ENCODE results near the gene HAUS7.
A peak's percentile ranks its signal among the peaks of the same experiment; 100 is the strongest.

The HAUS7 gene

DNA sequence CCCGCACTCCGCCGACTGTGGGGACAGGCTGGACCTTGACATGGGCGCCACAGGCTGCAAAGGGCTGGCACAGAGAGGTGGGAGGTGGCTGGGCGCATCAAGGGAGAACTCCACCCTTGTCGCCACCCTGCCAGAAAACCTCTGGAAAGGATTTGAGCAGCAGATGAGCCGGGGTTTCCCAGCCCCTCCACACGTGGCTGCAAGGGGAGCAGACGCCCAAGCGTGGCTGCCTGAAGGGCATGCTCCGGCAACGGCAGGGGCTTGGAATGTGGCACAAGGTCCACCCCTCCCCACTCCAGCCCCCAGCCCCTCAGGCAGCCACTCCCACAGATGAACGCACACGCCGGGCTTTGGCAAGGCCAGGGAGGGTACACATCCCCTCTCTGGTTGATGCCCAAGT, 29.0 kb upstream of the HAUS7 start:
- no peak for DNase-seq (ENCODE audit: low read depth)

DNA sequence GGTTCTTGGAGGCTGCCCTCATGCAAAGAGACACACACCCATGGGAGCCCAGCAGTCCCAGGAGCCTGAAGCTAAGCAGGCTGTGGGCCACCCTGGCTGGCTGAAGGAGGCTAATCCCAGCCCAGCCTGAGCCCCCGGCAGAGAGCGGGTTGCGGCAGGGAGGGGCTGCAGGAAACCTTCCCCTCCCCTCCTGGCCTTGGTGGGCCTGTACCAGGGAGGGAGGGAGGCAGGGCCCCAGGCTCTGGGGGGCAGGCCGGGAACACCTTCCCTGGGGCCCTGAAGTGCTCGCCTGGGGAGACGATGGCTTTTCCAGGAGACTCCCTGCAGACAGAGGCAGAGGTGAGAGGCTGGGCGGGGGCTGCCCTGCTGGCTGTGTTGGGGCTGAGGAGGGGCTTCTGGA, 28.1 kb upstream of the HAUS7 start:
- DNase-seq (ENCODE audit: low read depth), result no peak

DNA sequence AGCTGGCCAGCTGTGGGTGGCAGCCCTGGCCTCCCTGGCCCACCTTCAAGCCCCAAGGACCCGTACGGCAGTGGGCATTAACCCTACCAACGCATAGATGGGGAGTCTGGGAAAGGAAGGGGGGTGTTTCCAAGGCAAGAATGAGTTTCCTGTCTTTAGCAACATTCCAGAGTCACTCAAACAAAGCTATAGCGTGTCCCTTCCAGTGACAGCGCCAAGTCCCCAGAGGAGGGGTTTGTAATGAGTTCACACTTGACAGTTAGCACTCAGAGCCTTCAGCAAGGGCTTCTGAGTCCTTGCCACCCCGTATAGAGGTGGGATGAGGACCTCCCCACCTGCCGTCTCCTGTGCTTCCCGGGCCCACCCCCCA, 26.2 kb upstream of the HAUS7 start:
- DNase-seq (ENCODE audit: low read depth), result no peak

DNA sequence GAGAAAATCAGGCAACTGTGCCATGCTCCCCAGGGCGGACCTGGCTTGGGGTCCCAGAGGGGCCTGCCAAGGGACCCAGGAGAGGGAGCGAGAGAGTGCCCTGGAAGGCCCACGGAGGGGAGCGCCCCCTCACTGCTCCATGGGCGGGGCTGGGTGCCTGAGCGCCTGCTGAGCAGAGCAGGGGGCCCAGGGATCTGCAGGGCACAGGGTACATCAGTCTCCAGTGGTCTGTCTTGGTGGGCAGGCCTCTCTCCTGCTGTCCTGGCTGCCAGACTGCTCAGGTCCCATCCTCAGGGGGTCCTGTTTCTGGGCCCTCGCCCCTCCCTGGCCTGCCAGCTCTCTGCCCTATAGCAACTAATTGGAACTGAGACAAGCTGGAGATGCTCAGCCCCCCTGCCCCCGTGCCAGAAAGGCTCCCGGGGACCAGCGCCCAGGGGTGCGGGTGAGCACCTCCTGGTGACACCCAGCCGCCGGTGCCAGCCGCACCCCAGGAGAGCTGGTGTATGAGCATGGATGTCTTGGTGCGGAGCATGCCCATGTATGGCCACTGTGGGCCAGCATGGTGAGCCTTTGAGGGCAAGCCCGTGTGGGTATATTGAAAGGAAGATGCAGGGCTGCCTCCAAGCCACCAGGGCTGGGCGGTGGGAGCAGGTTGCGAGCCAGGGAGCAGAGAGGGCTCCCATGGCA, 25.7 kb upstream of the HAUS7 start:
- DNase-seq (ENCODE audit: low read depth), result no peak

DNA sequence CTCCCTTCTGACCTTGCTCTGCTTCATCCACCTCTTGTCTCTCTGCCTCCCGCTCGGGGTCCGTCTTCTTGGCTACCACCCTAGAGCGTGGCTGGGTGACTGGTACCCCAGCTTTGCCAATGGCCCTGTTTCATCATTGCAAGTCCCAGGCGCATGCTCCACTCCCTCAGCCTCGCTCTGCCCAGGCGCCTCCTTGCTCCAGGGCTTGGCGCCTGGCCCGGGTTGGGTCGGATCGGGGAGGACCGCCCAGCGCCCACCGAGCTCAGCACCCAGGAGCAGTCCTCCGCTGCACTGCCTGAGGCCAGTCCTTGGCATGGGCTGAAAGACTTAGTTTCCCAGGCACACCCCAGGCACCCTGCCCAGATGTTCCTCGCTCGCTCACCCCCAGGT, 25.0 kb upstream of the HAUS7 start:
- DNase-seq (ENCODE audit: low read depth), result no peak

DNA sequence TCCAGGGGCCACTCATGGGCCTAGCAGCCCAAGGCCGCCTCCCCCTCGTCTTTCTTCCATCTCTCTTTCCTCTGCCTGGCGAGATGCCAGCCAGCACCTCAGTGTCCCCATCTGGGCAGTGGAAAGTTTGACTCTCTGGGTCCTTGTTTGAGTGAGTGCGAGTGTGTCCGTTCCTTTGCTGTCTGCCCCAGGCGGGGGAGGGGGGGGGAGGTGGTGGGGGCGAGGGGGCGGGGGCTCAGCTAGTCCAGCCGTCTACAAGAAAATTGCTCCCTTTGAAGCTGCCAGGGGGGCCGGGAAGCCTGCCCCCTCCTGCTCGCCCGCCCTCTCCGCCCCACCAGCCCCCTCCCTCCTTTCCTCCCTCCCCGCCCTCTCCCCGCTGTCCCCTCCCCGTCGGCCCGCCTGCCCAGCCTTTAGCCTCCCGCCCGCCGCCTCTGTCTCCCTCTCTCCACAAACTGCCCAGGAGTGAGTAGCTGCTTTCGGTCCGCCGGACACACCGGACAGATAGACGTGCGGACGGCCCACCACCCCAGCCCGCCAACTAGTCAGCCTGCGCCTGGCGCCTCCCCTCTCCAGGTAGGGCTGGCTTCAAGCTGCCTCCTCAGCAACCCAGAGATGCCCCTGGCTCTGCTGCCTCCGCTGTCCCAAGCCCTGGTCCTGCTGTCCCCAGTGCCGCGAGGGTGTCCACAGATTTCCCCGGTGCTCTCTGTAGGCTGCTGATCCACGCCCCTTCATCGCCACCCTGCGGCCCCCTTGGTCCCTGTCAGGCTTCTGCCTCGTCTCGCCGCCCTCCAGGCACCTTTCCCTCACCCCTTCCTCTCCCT, 24.4 kb upstream of the HAUS7 start, which contains the start of gene BGN:
BGN (plus strand) TSS at position 440 of the 821 bp plus-strand sequence. CDS start 9,652 bp downstream, outside the sequence.
- DNase-seq (ENCODE audit: low read depth), result no peak

DNA sequence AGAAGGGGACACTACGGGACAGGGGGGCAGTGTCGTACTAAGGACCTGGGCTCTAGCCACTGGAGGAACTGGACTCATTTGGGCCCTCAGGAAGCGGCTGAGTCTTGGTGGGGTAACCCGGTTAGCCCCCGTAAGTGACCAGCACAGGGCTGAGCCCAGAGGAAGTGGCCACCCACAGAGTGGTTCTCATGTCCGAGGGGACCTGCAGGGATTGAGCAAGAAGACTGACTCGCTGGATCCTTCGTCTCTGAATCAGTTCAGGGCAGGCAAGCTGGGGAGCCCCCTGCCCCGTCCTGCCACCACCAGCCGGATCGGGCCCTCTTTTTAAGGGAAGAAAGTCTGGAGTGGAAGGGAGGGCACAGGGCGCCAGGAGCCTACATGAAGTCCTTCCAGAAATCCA, 23.7 kb upstream of the HAUS7 start:
- DNase-seq (ENCODE audit: low read depth), result no peak

DNA sequence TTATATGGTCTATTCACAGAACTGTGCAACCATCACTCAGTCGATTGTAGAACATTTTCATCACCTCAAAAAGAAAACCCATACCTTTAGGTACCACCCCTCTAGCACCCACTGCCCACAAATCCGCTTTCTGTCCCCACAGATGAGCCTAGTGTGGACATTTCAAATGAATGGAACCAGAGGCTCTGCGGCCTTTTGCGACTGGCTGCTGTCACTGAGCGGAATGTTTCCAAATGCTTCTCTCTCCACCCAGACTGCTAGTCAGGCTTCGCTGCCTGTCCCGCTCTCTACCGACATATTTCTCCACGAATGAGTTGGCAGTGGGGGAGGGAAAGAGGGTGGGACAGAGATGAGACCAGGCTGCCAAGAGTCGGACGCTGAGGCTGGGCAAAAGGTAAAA, 22.7 kb upstream of the HAUS7 start:
- no peak for DNase-seq (ENCODE audit: low read depth)

DNA sequence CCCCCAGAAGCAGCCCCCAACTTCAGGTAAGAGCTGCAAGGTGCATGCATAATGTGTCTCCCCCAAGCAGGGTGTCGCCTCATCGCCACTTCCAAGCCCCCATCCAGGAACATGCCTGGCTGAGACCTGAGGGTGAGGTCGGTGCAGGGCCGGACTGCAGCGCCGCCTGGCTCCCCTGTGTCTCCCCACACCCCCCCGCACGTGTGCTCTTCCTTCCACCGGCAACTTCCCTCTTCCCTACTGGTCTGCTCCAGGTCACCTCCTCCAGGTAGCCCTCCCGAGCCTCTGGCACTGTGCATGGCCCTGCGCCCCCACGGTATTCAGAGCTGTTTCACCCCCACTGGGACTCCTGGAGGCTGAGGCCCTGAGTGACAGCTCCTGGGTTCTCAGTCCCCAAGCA, 22.2 kb upstream of the HAUS7 start:
- DNase-seq (ENCODE audit: low read depth), result no peak

DNA sequence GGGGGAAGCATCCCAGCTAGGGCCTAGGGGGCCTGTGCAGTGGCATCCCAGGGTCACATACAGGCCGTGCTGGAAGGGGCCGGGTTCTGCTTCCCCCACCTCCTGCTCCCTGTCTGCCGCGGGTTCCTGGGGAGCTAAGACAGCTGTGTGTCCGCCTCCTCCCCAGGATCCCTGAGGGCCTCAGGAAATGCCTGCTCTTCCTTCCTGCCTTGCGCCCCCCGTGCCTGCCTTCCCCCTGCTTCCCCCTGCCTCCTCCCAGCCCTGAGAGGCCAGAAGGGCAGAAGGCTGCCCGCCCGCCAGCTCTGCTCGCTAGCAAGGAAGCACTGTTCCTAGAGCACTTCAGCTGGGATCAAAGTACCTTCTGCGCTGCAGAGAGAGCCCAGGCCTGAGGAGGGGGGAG, 21.5 kb upstream of the HAUS7 start:
- no peak for DNase-seq (ENCODE audit: low read depth)

DNA sequence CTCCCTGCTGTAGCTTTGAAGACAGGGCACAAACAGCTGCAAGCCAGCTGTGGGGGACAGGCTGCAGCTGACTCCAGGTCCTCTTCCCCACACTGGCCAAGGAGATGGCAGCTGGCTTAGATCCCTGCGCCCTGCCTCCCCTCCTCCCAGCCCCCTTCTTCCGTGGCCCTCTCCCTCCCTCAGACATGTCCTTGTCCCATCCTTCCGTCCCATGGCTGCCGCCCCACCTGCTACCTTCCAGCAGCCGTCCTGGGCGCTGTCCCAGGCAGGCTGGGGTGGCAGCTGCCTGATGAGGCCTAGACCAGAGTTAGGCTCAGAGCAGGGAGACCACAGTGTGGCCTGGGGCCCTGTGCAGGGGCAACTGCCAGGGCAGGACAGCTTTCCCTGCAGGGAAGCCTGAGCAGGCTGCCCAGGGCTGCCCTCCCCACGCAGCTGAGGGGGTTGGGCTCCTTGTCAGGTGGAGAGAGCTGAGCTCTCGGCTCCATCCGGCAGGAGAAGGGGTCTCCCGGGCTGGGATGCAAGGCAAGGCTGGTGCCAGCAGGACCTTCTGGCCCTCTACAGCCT, 21.1 kb upstream of the HAUS7 start:
- no peak for DNase-seq (ENCODE audit: low read depth)

DNA sequence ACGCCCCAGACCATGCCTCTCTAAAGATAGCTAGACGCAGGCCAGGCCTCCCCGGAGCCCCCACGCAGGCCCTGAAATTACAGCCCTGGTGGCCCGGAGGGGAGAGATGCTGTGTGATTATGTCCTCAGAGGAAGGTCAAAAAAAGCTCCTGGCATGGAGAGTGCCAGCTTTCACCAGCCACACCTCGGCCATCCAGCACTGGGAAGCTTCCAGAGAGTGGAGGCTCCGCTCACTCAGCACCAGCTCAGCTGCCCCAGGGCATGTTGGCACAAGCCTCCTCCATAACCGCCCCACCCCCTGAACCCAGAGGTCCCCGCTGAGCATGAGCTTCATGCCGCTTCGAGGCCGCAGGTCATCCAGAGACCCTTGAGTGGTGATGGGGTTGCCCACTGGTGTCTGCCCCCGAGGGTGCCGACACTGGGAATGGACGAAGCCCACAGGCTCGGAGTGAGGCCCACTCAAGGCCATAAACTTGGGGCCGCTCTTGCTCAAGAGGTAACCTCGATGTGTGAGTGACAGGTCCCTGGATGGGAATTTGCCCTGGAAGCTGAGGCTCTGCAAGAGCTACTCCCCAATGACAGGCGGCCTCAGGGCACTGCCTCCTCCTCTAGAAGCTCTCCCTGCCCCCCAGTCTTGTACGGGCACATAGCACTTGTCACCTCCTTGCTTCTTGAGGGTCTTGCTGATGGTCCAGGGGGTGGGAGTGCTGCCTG, 20.0 kb upstream of the HAUS7 start:
- no peak for DNase-seq (ENCODE audit: low read depth)

DNA sequence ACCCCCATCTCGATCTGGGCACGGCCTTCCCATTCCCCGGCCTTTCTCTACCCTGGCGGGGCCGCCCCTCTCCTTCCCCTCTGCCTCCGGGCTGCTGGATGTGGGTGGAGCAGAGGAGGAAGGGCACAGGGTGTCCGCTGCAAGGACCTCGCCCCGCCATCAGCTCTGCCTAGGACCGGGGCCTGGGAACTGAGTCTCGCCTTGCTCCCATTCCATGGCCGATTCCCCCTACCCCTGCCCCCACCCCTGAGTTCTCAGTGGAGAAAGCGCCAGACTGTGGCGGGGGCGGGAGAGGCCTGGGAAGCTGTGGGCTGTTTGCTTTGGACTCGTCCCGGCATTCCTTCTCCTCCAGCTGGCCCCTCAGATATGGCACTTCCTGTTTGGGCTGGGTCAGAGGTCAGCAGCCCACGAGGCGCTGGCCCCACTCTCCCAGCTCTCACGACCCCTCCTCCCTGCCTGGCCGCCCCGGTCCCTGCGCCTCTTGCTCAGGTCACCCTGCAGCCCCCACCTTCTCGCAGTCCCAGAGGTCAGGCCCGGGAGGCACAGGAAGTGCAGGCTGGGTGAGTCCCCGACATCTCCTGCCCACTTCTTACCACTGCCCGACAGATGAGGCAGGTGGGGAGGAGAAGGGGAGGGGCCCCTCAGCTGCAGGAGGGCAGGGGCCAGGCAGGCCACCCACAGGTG, 18.0 kb upstream of the HAUS7 start:
- peak; percentile 26 for DNase-seq (ENCODE audit: low read depth)

DNA sequence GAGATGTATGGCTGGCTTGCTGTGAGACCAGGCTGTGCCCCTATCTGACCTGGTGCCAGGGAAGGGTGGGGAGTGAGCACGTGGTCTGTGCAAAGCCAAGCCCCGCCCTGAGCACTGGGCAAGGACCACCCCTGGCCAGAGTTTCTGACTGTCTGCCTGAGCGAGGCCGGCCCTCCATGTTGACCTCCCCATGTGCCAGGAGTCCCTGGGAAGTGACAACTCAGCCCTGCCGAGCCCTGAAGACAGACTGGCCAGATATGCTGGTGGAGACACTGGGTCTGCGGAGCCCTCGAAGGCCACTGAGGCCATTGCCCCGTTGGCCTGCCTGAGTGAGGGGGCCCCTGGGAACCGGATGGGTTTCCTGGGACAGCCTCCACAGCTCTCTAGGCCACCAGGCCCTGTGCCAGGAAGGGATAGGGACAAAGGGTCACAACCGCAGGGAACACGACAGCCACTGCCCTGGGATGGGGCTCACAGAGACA, 17.3 kb upstream of the HAUS7 start:
- no peak for DNase-seq (ENCODE audit: low read depth)

DNA sequence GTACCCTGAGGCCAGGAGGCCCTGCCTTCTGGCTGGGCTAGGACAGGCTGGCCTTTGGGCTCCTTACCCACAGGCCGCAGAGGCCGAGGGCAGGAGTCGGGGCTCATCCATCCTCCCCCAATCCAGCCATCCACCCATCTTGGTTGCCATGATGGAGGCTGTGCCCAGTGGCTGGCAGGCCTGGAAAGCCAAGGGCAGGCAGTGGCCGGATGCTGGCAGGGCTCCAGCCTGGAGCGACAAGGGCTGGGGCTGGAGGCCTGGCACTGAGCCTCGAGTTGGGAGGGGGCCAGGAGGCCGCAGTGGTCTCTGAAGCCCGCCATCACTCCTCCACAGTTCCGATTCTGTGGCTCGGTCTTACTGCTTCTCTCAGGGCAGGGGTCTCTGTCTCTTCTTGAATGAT, 15.8 kb upstream of the HAUS7 start:
- no peak for DNase-seq (ENCODE audit: low read depth)

DNA sequence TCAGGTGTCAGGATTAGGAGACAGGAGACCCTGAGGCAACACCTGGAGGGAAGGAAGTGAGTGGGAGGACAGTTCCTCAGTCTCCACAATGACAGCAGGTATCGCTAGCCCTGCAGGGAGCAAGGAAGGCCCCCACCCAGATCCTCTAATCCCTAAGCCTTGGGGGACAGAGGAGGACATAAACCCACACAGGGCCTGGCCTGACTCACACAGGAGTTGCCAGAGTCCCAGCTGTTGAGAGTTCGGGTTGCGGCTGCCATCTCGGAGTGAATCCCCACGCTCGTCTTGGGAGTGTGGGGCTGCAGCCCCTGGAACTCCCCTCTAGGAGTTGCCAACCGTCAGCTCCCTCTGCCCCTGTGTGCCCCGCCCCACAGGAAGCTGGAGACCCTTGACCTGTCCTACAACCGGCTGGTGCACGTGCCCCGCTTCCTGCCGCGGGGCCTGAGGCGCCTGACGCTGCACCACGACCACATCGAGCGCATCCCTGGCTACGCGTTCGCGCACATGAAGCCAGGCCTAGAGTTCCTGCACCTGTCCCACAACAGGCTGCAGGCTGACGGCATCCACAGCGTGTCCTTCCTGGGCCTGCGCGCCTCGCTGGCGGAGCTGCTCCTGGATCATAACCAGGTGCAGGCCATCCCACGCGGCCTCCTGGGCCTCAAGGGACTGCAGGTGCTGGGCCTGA, 15.2 kb upstream of the HAUS7 start:
- no peak for DNase-seq (ENCODE audit: low read depth)

DNA sequence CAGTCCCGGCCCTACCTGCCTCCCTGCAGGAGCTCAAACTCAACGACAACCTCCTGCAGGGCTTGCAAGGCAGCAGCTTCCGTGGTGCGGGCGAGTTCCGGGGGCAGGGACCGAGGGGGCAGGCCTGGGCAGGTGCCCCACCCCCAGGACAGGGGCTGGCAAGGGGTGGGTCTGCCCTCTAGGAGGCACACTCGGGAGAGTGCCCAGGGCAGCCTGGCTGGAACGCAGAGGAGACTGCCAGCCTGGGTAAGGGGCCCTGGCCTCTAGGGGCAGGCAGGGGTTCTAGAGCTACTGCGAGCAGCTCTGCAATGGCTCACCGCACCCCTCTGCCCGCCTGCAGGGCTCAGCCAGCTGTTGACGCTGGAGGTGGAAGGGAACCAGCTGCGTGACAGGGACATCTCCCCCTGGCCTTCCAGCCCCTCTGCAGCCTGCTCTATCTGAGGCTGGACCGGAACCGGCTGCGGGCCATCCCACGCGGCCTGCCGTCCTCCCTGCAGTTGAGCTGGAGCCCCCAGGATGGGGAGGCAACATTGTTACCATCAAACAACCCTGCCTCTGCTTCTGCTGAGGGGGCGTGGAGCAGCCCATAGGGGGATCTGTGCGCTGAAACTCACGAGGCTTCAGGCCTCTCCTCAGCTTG, 12.1 kb upstream of the HAUS7 start:
- DNase-seq (ENCODE audit: low read depth), result no peak

DNA sequence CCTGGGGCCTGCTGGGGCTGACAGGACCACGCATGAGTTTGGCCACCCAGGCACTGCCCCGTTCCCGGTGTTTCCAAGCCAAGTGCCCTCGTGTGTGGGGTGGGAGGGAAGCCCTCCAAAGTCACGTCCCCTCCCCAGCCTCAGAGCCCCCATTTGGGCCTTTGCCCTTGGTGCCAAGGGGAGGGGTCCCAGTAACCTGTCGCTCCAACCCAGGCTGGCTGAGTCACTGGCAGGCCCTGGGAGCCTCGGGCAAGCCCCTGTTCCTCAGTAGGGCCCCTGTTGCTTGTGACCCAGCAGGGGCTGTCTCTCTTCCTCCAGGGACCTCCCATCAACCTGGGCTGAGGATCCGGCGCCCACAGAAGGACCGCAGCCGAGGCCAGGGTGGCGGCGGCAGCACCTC, 10.7 kb upstream of the HAUS7 start:
- no peak for DNase-seq (ENCODE audit: low read depth)

DNA sequence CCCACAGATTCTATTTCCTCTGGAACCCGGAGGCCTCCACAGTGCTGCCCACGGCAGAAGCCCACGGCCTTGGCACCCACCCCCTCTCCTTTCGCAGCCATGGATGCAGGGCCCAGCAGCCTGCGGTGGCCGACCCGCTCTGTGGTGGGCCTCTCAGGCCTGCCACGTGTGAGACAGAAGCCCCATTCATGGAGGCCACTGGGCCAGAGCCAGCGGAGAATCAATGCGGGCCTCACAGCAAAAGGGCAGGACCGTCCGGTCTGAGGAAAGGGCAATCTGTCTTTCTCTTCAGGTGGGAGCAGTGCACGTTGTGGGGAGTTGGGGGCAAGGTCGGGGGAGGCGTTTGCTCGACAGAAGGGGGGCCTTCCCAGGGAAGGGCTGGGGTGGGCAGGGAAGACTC, 8.4 kb upstream of the HAUS7 start:
- no peak for DNase-seq (ENCODE audit: low read depth)

DNA sequence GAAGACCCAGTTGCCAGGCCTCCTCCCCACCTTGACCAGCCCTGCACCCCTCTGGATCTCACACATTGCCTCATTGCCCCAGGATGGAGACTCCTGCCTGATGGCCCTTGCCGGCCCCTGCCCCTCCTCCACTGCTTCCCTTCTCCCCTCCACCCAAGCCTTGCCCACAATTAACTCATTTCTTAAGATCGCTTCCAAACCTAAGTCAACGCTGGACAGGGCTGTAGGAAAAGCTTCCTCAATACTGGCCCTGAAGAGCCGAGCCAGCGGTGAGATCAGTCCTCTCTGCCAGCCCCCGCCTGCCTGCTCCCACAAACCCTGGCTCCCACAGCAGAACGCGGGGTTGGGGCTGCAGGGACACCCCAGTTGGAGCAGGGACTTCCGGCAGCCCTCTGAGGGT, 7.5 kb upstream of the HAUS7 start:
- DNase-seq (ENCODE audit: low read depth), result no peak

DNA sequence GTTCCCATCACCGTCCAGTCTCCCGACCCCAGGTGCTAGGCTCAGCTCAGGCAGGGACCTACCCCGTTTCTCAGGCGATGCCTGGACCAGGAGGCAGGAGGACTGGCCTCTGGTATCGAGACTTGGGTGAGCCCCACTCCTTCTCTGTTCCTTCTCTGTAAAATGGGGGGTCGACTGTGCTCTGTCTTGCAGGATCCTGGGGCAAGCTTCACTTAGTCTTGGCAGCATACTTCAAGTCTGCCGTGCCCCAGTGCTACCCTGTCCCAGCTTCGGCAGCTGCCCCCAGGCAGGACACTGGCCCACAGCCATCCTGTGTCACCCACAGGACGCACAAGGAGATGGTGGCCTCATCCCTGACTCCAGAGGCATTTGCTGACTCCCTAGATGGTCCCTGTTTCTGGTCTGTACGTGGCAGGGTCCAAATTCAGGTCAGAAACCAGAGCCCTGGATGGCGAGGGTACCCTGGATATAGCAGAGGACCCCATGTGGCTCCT, 7.0 kb upstream of the HAUS7 start:
- no peak for DNase-seq (ENCODE audit: low read depth)

Data from amniotic epithelial cell (primary cell).